CD4-positive, alpha-beta T cell treated with Interleukin-10 for 1 hour (primary cell): Measurements from ENCODE around the gene GFOD1.
"Not testable (repeated sequence)": the region's sequence is repeated elsewhere in the genome, so short reads cannot be mapped to it uniquely, and the experiment has no call there.

ENCODE experiments used
- DNase-seq: peaks from one replicate; pipeline ENCODE4 v3.0.0-alpha.2; 2020

GFOD1 gene

DNA sequence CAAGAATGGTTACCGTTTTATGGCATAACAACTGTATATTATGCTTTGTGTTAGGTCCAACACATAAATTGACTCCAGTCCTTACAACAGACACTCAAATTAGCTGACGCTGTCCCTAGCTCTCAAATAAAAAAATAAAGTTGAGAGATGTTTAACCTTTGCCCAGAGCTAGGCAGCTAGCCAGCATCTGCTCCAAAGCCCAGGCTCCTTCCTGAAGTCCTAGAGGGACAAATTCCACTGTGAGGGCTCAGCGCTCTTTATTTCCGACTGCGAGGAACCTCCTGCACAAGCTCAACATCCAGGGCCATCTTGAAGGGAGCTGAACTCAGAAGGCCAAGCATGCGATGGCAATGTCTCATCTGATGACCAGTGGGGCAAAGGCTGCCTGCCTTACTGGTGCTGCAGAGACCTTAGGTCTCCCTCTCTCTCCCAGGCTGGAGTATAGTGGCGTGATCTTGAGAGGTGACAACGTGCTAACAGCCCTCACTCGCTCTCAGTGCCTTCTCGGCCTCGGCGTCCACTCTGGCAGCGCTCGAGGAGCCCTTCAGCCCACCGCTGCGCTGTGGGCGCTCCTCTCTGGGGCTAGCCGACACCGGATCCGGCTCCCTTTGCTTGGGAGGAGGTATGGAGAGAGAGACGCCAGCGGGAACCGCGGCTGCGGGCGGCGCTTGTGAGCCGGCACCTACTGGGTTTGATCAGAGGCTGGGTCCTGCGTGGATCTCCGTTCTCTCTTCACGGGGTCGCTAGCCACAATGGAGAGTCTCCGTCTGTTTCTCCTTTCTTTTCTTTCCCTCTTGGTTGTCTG lies 24.7 kb upstream of the GFOD1 start:
- DNase-seq, result no peak

DNA sequence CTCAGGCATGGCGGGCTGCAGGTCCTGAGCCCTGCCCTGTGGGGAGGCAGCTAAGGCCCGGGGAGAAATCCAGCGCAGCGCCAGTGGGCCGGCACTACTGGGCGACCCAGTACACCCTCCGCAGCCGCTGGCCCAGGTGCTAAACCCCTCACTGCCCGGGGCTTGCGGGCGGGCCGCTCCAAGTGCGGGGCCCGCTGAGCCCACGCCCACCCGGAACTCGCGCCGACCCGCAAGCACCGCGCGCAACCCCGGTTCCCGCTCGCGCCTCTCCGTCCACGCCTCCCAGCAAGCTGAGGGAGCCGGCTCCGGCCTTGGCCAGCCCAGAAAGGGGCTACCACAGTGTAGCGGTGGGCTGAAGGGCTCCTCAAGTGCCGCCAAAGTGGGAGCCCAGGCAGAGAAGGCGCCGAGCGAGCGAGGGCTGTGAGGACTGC lies 23.8 kb upstream of the GFOD1 start:
- DNase-seq, result not testable (repeated sequence)

DNA sequence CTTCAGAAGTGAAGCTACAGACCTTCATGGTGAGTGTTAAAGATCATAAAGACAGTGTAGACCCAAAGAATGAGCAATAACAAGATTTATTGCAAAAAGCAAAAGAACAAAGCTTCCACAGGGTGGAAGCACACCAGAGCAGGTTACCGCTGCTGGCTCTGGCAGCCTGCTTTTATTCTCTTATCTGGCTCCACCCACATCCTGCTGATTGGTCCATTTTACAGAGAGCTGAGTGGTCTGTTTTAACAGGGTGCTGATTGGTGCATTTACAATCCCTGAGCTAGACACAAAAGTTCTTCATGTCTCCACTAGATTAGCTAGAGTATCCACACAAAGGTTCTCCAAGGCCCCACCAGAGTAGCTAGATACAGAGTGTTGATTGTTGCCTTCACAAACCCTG lies 23.0 kb upstream of the GFOD1 start:
- DNase-seq, result not testable (repeated sequence)

DNA sequence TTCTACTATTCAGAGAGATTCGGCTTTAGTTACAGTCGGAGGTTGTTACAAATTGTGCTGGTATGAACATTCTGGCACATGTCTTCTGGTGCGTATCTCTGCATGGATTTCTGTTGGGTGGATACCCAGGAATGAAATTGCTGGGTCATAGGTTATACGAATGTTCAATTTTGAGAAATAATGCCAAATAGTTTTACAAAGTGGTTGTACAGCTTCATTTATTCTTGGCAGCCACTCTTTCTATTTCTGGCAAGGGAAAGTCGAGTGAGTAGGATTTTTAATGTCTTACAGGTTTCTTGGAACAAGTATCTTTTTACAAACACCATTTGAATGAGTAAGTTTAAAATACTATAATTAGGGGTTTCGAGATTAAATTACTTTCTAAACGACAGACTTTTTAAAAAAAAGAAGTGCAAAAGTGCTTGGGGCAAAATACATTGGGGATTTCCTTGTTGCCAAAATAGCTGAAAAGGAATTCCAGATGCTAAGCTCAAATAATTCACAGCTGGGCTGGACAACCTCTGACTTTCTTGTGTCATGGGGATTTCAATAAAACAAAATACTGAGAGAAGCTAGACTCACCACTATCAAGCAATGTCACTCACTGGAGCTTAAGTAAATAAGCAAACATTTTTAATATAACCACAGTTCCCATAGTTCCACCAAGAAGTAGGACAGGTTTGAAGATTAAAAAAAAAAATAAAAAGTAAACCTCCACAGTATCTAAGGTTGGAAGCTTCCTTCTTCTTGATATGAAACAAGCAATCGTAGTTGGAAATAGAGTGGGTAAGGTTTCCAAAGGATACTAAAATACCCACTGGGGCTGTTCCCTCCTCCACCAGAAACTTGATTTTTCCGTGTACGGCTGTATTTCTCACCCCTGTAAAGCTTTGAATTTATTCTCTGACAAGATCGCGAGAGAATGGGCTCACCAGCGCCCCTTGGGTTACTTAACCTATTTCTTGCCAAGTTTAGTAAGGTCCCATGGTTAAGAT lies 21.6 kb upstream of the GFOD1 start:
- DNase-seq, result no peak

DNA sequence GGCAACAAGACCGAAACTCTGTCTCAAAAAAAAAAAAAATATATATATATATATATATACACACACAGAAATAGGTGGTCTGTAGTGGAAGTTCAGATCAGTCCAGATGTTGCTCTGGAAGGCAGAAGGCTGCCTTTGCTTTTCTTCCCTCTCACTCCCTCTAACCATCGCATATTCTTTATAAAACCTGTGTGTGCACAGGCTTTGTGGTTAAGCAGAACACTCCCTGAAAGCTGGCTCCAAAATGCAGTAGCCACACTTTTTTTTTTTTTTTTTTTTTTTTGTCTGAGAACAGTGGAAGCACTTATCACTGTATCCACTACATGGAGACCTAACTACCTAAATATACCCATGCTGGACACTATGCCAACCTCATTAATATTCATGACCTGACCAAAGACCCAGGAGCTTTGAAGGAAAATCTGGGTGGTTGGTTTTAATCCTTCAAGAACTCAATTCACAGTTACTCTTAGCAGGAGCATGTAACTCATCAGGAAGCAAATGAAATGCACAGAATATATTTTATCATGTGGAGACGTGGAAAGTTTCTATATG lies 20.0 kb upstream of the GFOD1 start:
- DNase-seq, result no peak

DNA sequence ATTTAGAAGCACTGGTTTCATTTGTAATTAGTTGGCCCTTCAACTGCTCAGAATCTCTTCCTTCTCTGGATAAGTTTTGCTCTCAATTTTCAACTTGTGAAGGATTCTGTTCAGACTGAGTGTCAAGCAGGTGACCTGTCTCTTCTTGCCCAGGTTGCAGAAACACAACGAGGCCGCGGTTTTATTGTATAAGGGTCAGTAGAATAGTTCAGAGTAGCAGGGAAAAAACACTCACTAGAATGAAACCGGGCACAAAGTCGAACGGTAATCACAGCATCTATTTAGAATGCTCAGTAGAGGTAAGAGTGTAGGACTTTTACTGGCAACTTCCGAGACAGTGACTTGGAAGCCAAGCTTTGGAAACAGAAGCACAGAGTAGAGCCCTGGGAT lies 17.9 kb upstream of the GFOD1 start:
- DNase-seq, result no peak

DNA sequence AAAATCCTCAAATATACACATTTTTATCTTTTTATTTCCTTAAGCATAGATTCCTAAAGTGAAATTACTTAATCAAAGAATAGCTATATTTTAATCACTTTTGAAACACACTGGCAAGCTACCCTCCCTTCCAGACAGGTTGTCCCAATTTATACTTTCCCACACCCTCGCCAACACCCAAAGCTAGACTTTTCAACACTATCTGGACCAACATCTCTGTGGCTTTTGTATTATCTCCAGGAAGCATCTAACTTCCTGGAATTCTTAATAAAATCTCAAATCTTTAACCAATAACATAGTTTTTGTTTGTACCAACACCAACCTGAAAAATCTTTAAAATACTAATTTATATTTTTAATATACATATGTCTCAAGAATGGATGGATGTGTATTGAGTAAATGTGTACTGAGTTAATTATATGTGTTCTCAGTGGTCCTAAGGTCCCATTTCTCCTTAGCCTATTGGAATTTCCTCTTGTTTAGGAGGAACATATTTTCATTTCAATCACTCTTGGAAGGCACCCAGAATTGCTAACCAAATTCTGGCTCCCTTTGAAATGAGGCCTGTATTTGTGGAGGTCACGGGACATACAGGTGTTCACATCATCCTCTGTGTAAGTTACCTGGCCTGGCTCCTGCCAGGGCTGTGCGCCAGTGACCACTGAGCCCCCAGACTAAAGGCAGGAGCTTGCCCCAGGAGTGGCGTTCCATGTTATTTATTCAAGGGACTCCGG lies 17.4 kb upstream of the GFOD1 start:
- no peak for DNase-seq

DNA sequence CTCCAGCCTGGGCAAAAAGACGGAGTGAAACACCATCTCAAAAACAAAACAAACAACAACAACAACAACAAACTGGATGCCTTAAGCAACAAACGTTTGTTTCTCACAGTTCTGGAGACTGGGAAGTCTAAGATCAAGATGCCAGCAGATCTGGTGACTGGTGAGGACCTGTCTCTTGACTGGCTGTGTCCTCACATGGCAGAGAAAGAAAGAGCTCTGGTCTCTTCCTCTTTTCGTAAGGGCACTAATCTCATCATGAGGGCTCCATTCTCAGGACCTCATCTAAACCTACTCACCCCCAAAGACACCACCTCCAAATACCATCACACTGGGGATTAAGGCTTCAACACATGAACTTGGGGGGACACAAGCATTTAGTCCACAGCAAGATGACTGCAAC lies 13.5 kb upstream of the GFOD1 start:
- no peak for DNase-seq

DNA sequence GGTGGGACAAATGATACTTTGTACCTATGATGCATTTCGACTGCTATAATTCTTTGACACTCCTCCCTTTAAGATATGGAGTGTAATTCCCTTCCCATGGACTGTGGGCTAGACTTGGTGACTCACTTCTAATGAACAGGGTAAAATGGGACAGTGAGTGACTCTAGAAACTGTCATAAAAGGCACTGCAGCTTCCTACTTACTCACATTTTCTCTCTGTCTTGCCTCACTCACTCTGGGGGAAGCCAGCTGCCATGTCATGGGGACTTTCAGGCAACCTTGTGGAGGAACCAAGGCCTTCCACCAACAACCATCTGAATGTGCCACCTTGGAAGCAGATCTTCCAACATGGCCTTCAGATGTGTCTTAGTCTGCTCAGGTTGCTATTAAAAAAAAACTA lies 12.9 kb upstream of the GFOD1 start:
- DNase-seq, result no peak

DNA sequence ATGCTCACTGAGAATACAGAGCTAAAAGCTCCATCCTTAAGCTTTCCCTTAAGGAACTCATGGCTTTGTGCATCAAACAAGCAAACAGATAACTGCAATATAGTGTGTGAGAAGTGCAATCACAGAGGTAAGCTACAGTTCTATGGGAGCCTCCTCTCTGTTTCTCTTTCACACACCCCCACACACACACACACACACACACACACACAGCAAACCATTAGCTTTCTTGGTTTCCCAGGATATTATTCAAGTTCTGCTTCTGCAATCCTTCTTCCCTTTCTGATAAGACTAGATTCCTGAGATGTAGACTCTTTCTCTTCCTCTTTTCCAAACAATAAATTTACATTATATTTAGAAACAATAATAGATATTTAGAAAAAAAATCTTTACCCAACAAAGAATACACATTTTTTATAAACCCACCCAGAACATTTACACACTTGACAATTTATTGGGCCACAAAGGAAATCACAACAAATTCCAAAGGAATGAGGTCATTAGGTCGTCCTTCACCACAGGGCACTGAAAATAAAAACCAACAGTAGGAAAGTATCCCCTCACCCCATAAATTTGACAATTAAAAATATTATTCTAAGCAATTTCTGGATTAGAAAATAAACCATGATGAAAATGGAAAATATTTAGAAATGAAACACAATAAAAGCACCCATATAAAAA lies 9.3 kb upstream of the GFOD1 start:
- no peak for DNase-seq

DNA sequence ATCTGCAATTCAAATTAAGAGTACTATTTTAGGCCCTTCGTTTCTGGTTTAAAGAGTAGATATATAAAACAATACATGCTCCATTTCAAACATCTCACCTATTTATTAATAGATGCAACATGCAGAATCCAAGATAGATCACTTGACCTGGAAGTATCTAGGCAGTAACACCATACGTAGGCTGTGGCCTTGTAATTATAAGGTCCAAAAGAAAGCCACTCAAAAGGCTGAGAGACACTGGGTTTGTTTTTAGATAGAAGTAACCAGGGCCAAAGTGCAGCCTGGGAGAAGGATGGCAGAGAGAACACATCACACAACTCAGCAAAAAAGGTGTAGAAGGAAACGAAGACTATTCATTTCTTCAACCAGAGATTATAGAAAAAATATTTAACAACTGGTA lies 8.4 kb upstream of the GFOD1 start:
- no peak for DNase-seq

DNA sequence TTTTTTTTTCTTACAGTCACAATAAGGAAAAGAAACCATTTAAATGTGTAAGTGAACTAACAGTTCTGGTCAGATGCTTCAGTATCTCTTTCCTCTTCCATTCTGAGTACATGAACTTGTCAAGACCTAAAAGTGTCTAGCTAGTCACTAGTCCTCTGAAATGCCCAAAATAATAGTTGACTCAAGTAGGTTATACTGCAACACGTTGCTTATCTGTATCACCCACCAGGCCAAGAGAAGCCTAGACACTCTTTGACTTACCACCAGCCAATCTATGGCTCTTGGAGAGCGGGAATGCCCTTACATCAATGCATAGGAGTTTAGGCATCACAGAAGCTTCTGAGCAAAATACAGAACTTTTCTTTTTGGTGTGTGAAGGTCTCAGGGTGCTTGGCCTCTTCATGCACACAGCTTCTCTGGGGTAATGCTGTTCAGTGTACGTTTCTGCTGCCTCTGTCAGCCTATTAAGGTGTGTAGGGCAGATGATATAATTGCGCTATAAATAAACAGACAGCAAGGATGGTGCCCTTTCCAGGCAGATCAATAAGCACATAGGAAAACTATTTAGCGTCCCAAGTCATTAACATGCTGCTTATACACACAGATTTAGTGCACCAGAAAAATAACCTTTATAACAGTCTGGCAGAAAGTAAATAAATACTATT lies 7.8 kb upstream of the GFOD1 start:
- DNase-seq, result no peak

DNA sequence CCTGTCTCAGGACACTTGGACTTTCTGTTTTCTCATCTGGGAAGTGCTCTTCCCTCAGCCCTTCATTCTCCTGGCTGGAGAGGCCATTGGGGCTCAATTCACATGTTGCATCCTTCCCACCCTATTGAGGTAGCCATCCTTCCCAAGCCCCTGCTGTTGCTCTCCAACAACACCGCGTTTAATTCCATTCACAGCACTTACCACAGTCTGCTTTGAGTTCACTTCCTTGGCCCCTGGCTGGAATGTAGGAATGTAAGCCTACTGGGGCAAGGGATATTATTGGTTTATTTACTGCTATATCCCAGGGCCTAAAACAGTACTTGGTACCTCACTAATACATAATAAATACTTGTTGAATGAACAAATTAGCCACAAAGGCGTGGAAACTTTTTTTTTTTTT lies 6.7 kb upstream of the GFOD1 start:
- DNase-seq, result no peak

DNA sequence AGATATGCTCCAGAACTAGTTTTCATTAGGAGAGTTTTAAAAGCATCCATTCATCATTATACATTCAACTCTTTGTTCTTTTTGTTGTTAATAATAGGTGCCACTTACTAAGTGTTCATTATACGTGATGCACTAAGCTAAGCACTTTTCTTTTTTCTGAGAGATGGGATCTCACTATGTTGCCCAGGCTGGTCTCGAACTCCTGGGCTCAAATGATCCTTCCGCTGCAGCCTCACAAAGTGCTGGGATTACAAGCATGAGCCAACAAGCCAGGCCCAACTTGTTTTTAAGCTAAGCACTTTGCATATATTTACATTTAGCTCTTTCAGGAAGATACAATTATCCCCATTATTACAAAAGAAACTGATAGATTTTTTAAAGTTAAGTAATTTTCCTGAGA lies 5.7 kb upstream of the GFOD1 start:
- no peak for DNase-seq

DNA sequence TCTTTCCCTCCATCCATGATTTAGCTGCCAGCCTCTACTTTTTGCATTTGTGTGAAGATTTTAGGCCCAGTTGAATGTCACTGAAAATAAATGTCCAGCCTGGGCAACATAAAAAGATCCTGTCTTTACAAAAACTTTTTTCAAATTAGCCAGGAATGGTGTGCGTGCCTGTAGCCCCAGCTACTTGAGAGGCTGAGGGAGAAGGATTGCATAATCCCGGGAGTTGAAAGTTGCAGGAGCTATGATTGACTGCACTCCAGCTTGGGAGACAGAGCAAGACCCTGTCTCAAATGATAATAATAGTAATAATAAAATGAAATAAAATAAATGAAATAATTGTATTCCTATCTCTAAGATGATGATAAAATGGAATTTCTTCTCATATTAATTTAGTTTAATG lies 5.0 kb upstream of the GFOD1 start:
- DNase-seq, result no peak

DNA sequence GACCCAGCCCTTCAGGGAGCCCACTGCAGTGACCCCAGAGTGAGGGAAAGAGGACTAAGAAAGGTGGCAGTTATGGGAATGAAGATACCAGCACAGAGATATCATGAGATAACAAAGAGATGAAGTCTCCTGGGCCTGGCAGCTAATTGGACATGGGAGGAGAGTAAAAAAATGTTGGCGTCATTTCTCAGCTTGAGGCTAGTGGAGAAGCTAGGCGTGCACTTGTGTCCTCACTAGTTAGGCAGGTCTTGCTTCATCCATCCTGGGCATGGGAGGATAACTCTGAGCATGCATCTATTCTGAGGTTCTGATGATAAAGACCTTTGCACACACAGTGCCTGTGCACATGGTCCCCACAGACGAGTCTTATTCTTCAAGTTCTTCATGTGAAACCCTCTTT lies 4.1 kb upstream of the GFOD1 start:
- DNase-seq, result no peak

DNA sequence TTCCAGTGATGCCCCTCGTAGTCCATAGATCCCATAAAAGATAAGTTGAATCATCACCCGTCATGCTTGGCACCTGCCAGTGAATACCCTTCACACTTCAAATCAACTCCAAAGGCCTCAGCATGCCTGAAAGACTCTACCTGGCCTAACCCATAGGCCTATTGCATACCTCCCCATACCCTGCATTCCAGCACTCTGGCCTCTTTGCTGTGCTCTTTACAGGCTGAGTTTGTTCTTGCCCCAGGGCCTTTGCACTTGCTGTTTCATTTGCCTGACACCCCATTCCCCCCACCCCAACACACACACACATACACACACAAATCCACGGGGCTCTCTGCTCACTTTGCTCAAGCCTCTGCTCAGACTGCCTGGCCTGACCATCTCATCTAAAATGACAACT lies 3.0 kb upstream of the GFOD1 start:
- DNase-seq, result no peak

DNA sequence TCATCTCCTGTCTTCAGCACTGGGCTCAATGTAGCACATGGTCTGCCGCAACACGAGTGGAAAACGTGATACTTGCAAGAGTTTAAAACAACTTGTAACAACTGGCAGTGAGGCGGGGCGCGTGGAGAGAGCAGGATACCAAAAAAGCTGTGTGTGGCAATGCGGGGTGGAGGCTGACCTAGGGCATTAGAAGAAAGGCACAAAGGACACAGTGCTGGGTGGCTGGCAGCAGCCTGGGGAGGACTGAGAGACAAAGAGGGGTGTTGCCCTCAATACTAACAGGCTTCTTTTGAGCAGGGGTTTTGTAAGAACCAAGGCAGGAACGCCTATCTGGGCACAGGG lies 1.5 kb upstream of the GFOD1 start:
- DNase-seq, result no peak

DNA sequence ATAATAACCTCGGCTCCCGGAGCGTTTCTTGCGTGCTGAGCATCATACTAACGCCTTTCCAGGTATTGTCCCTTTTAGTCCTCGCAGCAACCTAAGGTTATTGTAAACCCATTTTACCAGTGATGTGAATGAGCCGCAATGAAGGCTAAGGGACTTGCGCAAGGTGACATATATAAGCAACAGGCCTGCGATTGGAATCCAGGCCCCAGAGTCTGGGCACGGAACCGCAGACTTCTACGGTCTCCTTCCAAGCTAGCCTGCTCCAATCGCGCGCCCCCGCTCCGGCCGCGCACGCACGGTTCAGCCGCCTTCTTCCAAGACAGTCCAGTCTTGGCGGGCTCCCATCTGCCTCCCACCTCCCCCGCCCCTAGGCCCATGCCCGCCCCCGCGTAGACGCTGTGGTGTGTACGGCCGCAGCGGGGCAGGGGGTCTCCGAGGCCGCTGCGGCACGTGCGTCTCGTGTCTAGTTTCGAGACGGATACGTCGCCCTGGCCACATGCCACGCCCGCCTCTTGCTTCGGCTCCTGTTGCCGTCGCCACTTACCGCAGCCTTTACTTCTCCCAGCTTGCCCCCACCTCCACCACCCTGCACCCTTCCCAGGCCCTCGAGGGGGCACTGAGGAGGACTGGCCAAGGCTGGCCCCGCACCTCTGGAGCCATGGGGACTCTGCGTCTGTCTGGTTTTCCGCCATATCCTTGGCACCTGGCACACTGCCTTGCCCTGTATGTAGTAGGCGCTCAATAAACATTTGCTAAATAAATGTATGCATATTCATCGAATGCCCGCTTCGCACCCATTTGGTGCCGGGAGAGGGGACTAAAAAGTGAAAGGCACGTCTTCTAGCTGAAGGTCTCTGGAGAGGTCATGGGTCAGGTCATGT lies 855 bp upstream of the GFOD1 start:
- peak; percentile 21 for DNase-seq

DNA sequence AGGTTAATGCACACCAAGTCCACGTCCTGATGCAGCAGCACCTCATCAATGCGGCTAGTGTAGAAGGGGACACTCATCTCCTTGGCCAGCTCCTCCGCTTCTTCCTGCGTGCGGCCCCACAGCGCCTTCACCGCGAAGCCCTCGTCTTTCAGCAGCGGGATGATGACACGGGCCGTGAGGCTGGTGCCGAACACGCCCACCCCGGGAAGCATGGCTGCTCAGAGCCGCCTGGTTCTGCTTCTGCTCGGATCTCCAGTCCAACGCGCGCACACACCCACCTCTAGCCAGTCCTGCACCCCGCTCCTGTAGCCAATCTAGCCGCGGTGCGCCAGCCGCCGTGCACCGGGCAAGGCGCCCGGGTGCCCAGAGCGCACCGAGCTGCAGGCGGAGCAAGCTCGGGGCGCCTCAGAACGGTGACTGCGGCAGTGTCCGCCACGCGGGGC lies 700 bp downstream of the GFOD1 start:
- peak; percentile 52 for DNase-seq
